Thoracic aorta (tissue), 2 donors: ENCODE results near the gene PTPRG. TPM values are rescaled to one million over a fixed set of nuclear protein-coding genes. Genes with fewer than 3 reads are reported as not detected.

Experiments
- ATAC-seq: fragments of 150-250 bp; one replicate; pipeline ENCODE4 v1.8.0; 2017; ENCODE audit warnings: low read depth; ENCODE audit not compliant: insufficient number of reproducible peaks, low FRiP score
- DNase-seq: peaks from one replicate; pipeline ENCODE4 v3.0.0-alpha.2; 2020; ENCODE audit warnings: low spot score
- H3K27ac ChIP-seq, 2 donors: fragments of 200-600 bp; sonication (generic); 1 replicate in 1 of 2; 2 replicates in 1 of 2; pipeline ENCODE4 v1.5.1; 2016; ENCODE audit warnings: mild to moderate bottlenecking in 2 of 2, moderate library complexity in 2 of 2
- H3K27me3 ChIP-seq: fragments of 200-600 bp; sonication (generic); replicated peaks from 2 replicates; pipeline ENCODE4 v1.6.0; 2016; ENCODE audit warnings: mild to moderate bottlenecking; ENCODE audit not compliant: insufficient read depth
- H3K36me3 ChIP-seq: fragments of 200-600 bp; sonication (generic); one replicate; pipeline ENCODE4 v1.5.1; 2016
- H3K4me1 ChIP-seq, 2 donors: fragments of 200-600 bp; sonication (generic); 1 replicate in 1 of 2; 2 replicates in 1 of 2; pipeline versions ENCODE4 v1.5.1 to v1.6.0; 2016; ENCODE audit warnings: low read depth in 2 of 2, mild to moderate bottlenecking in 1 of 2; ENCODE audit not compliant: control insufficient read depth in 1 of 2
- H3K4me3 ChIP-seq: fragments of 200-600 bp; sonication (generic); 2 replicates; pipeline ENCODE4 v1.5.1; 2016; ENCODE audit warnings: mild to moderate bottlenecking
- H3K9me3 ChIP-seq: fragments of 200-600 bp; sonication (generic); 2 replicates; pipeline ENCODE4 v1.5.1; 2016
- total RNA-seq, 2 donors: library from RNA; depleted of rRNA; stranded (reverse); fragments of >200 nt; gene quantifications; one replicate each; pipeline versions ENCODE4 v1.1.0 to v1.2.3, GENCODE V29; 2016
- TF ChIP-seq, protein P1 (sequence below): fragments of 200-600 bp; sonication (generic); IDR thresholded peaks from one replicate; pipeline ENCODE4 v1.5.1; 2019; ENCODE audit warnings: antibody characterized with exemption

The PTPRG gene
- total RNA-seq, 2 donors from 2014 or later = 154 to 208 TPM

DNA sequence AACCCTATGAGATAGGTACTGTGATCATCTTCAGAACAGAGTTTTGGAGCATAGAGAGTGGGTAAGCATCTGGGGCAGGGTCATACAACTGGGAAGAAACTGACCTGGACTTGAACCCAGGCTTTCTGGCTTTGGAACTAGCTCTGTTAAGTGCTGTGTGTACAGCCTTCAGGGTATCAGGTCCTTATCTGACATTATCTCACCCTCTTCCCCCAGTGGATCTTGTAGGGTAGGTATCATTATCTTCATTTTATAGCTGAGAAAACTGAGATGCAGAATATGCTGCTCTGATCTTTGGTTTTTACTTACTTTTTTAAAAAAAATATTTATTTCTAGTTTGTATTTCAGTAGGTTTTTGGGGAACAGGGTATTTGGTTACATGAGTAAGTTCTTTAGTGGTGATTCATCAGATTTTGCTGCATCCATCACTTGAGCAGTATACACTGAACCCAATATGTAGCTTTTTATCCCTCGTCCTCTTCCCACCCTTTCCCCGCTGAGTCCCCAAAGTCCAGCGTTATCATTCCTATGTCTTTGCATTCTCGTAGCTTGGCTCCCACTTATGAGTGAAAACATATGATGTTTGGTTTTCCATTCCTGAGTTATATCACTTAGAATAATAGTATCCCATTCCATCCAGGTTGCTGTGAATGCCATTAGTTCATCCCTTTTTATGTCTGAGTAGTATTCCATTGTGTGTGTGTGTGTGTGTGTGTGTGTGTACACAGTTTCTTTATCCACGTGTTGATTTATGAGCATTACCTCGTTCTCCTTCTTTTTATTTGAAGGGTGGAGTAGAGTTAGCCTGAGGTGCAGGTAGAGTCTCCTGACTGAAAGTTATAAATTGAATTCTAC is 271.2 kb downstream of the PTPRG start:
- DNase-seq (no peak), ATAC-seq (no peak)
- Histone ChIP-seq H3K4me3 (no peak overlapping the region), H3K9me3 (no peaks in the 10 kb centered on the region), H3K4me1 (peaks cover 26 to 49% of the 10 kb centered on the region in 2 donors), H3K36me3 (no peaks in the 10 kb centered on the region), H3K27me3 (no peaks in the 10 kb centered on the region), H3K27ac (no peak overlapping the region)
- TF ChIP-seq, protein P1, sequence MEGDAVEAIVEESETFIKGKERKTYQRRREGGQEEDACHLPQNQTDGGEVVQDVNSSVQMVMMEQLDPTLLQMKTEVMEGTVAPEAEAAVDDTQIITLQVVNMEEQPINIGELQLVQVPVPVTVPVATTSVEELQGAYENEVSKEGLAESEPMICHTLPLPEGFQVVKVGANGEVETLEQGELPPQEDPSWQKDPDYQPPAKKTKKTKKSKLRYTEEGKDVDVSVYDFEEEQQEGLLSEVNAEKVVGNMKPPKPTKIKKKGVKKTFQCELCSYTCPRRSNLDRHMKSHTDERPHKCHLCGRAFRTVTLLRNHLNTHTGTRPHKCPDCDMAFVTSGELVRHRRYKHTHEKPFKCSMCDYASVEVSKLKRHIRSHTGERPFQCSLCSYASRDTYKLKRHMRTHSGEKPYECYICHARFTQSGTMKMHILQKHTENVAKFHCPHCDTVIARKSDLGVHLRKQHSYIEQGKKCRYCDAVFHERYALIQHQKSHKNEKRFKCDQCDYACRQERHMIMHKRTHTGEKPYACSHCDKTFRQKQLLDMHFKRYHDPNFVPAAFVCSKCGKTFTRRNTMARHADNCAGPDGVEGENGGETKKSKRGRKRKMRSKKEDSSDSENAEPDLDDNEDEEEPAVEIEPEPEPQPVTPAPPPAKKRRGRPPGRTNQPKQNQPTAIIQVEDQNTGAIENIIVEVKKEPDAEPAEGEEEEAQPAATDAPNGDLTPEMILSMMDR = no peak

DNA sequence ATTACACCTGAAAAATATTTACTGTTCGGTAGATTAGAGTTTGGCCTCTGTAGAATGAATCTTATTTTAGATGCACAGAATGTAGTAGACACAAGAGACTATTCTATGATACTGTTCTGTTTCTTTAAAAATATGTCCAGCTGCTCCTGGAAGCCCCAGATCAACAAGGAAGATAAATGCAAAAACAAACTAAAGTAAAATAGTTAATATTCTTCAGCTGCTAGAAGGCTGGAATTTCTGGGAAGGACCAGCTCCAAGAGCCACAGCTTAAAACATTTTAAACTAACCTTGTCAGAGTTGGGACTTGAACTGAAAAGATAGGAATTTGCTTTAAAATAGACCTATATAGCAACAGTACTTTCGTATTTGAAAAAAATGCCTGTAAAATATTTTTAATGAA is 277.9 kb downstream of the PTPRG start:
- Histone ChIP-seq H3K4me1 (peaks cover 26 to 60% of the 10 kb centered on the region in 2 donors), H3K9me3 (no peaks in the 10 kb centered on the region), H3K27me3 (no peaks in the 10 kb centered on the region), H3K36me3 (no peaks in the 10 kb centered on the region), H3K27ac (peak overlapping the region; percentile 4 to 35), H3K4me3 (no peak overlapping the region)
- TF ChIP-seq, protein P1 = no peak
- DNase-seq (no peak), ATAC-seq (no peak)

DNA sequence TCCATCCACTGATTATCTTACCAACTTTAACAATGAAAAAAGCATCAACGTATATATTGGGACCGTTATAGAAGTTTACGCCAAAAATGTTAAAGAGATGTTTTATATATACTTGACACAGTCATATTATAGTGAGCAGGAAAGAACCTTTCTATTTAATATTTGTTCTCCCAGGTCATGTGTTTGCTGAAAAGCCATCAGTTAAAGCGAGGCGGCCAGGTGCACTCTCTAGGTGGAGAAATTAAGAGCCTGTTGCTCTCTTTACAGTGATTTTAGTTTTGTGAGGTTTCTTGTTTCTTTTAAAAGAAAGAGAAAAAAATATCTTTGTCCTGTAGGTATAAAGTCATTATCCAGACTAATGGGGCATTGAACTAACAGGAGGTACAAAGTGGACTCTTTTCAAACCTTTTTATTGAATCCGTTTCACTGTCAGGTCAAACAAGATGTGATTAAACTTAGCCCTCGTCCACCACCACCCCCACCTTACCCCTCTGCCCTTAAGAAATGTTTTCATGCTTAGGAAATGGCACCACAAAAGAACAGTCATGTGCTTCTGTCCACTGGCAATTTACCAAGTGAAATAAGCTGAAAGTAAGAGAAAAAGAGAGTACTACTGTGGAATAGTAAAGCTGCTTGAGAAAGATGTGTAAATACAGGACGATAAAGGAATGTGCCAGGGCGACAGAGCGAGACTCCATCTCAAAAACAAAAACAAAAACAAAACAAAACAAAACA is 279.9 kb downstream of the PTPRG start:
- TF ChIP-seq, protein P1 = no peak
- Histone ChIP-seq H3K9me3 (no peaks in the 10 kb centered on the region), H3K27ac (peak overlapping the region; percentile 48 to 49), H3K4me1 (peaks cover 26 to 52% of the 10 kb centered on the region in 2 donors), H3K4me3 (peak overlapping the region; percentile 45), H3K27me3 (no peaks in the 10 kb centered on the region), H3K36me3 (no peaks in the 10 kb centered on the region)
- no peak for DNase-seq
- peak; percentile 75 for ATAC-seq

DNA sequence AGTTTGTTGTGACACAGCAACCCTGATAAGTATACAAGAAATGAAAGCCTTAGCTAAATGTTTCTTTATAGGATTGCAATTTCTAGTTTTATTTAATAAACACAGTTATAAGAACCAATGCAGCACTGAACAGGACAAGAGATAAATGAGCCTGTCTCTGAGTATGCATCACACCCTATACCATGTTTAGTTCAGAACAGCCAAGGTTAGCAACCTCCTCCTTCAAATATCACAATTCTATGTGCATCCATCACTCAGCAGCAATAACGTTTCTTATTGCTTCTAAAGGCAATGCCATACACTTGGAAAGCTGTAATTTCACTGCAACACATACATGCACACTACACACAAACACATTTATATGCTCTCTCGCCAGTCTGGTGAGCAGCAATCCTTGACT is 280.6 kb downstream of the PTPRG start:
- H3K36me3 ChIP-seq = no peaks in the 10 kb centered on the region
- peak overlapping the region; percentile 48 to 49 for H3K27ac ChIP-seq
- H3K4me3 ChIP-seq = peak overlapping the region; percentile 45
- DNase-seq (no peak), ATAC-seq (no peak)
- no peaks in the 10 kb centered on the region for H3K9me3 ChIP-seq
- TF ChIP-seq, protein P1 = no peak
- H3K27me3 ChIP-seq = no peaks in the 10 kb centered on the region
- peaks cover 27 to 59% of the 10 kb centered on the region in 2 donors for H3K4me1 ChIP-seq

DNA sequence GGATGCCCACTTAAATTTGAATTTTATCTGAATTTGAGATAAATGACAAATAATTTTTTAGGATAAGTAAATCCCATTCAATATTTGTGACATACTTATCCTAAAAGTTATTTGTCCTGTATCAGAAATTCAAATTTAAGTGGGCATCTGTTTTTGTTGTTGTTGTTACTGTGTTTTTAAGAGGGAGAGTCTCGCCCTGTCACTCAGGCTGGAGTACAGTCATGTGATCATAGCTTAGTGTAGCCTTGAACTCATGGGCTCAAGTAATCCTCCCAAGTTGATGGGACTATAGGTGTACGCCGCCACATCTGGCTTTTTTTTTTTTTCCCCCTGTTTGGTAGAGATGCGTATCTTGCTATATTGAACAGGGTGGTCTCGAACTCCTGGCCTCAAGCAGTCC is 283.0 kb downstream of the PTPRG start:
- no peak for DNase-seq
- Histone ChIP-seq H3K27me3 (no peaks in the 10 kb centered on the region), H3K9me3 (no peaks in the 10 kb centered on the region), H3K4me3 (no peak overlapping the region), H3K27ac (no peak overlapping the region), H3K4me1 (peaks cover 38 to 71% of the 10 kb centered on the region in 2 donors), H3K36me3 (no peaks in the 10 kb centered on the region)
- ATAC-seq = no peak
- TF ChIP-seq, protein P1 = no peak
